GM10248 (cell line): ENCODE measurements around the gene NGF.

Experiments used
- CTCF ChIA-PET: fragments of 300-600 bp; sonication (Branson Sonifier 250); formaldehyde crosslinking; extraction: SDS; loops from one replicate; lab custom pipeline; 2021; ENCODE audit warnings: antibody characterized with exemption; lab: Yijun Ruan, JAX
- POLR2A ChIA-PET: fragments of 350-650 bp; sonication (Branson Sonifier 250); formaldehyde crosslinking; extraction: SDS; loops from one replicate; lab custom pipeline; 2020; ENCODE audit warnings: antibody characterized with exemption; lab: Yijun Ruan, JAX
- DNase-seq: peaks from one replicate; pipeline ENCODE4 v3.0.0; 2012; ENCODE audit errors: extremely low spot score
- TF ChIP-seq, protein P1 (sequence below): IDR thresholded peaks from 2 replicates; pipeline ENCODE4 v1.5.1; 2012; ENCODE audit warnings: mild to moderate bottlenecking, low read depth; ENCODE audit errors: extremely low read depth, missing control alignments, control extremely low read depth

NGF gene

DNA sequence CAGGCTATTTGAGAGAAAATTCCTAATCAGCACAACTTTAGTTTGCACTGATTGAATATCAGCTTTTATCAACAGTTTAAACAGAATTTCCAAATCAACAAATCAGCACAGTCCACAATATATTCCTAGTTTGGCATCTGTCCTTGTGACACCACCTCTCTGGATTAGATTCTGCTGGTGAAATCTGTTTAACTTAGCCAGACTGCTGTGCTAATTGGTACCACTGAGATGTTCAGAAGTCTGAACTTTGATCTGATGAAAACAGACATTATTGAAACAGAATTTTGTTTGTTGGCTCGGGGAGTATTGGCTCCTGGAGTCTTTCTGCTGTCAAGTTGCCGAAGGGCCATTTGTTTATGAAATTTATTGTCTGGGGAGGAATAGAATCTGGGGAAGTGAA is 17.0 kb upstream of the NGF start:
- CTCF ChIA-PET, result interaction anchor here (1.4 to 1.8 kb wide), 4 partner anchors 9 to 17 kb away, joined by 3 to 6 read pairs (median 4); no protein-coding TSS in a partner anchor
- no peak for DNase-seq
- TF ChIP-seq, protein P1, sequence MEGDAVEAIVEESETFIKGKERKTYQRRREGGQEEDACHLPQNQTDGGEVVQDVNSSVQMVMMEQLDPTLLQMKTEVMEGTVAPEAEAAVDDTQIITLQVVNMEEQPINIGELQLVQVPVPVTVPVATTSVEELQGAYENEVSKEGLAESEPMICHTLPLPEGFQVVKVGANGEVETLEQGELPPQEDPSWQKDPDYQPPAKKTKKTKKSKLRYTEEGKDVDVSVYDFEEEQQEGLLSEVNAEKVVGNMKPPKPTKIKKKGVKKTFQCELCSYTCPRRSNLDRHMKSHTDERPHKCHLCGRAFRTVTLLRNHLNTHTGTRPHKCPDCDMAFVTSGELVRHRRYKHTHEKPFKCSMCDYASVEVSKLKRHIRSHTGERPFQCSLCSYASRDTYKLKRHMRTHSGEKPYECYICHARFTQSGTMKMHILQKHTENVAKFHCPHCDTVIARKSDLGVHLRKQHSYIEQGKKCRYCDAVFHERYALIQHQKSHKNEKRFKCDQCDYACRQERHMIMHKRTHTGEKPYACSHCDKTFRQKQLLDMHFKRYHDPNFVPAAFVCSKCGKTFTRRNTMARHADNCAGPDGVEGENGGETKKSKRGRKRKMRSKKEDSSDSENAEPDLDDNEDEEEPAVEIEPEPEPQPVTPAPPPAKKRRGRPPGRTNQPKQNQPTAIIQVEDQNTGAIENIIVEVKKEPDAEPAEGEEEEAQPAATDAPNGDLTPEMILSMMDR, result no peak
- POLR2A ChIA-PET, result no interaction called here

DNA sequence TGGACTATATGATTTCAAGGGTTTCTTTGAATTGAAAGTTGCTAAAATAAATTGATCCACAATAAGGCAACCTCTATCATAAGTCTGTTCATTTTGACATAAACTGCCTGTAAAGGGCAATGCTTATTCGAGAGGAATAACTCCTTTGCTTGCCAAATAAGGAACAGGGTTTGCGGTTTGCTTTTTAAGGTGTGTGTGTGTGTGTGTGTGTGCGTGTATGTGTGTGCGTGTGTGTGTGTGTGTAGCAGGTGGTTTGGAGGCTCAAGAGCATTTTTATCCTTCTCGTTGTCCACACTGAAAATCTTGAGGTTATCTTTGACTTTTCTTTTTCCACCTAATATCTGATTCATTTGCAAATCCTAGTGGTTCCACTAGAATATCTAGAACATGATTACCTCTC is 13.1 kb upstream of the NGF start:
- CTCF ChIA-PET, result no interaction called here
- no peak for DNase-seq
- POLR2A ChIA-PET, result no interaction called here
- TF ChIP-seq, protein P1, result no peak

DNA sequence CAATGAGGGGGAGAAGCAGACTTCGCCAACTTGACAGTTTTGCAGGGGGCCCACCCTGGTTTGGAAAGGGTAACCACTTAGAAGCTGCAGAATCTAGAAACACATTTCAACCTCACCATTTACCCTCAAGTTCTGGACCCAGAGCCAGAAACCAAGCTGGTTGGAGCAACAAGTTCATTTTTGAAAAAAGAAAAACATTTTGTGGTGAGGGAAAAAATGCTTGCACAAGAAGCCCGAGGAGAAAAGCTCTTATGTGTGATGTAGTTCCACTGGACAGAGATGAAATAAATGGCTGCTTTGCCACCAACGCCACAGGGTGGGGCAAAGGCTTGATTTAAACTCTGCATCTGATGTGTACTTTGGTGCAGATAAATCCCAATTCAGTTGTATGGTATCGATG is 10.6 kb upstream of the NGF start:
- ChIA-PET POLR2A (no interaction called here), CTCF (interaction anchor here (1.3 to 2.2 kb wide), 2 partner anchors 10 to 18 kb away, joined by 3 to 7 read pairs; partner anchors contain the start of gene NGF)
- DNase-seq, result no peak
- TF ChIP-seq, protein P1, result no peak

DNA sequence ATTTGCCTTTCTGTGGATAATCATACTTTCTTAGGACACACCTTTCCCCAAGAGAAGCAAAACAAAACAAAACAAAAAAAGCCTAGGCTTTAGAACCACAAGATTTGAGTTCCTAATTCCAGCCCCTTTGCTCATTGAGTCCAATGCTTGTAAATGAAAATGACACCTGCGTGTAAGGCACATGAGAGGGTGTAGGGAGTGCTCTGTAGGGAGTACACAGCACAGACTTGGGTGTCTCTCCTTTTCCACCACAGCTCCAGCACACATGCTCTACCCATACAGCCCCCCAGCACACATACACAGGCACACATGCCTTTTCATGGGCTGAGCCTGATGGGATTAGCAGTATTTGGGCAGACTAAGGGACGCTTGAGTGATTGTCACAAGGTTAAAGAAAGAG is 9.2 kb upstream of the NGF start:
- POLR2A ChIA-PET, result no interaction called here
- CTCF ChIA-PET, result interaction anchor here (0.9 to 1.7 kb wide), 2 partner anchors 21 to 27 kb away, joined by 3 to 5 read pairs; no protein-coding TSS in a partner anchor
- no peak for DNase-seq
- TF ChIP-seq, protein P1, result no peak

DNA sequence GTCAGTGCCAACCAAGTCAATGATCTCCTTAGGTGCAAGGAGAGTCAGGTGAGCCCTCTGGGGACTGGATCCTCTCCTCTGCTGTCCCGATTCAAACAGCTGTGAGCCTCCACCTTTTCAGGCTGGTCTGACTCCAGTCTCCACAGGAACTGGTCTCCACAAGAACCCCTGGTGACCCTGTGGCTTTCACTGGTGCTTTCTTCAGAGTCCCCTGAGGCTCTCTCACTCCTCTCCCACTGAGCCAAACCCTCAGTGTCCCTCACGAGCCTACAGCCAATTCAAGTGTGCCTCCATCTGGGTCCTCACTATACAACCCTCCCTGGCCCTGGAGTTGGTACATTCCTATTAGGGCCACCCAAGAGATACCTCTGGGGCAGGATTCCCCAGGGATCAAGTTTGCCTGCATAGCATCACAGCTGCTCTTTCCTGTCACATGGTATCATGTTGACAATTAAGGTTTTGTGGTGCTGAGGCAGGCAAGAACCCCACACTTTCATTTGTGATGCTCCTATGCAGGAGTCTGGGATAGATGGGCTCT is 5.2 kb upstream of the NGF start:
- CTCF ChIA-PET, result interaction anchor here (0.9 kb wide), 1 partner anchor 205 kb away, joined by 3 read pairs; no protein-coding TSS in a partner anchor
- DNase-seq, result no peak
- POLR2A ChIA-PET, result no interaction called here
- TF ChIP-seq, protein P1, result no peak

DNA sequence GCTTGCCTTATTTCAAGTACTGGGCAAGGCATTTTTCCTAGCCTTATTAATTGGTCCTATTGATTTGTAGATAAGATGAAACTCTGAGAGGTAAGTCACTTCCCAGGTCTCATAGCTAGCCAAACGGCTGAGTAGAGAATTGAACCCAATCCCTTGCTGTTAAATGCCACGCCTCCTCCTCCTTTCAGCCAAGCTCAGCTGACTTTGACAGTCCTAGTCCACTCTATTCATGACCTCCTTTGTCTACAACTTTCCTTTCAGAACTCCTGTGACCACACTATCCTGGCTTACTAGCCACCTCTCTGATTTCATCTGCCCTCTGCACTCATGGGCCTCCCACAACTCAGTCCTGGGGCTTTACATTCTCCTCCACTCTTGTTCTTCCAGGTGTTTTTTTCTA is 3.9 kb upstream of the NGF start:
- TF ChIP-seq, protein P1, result no peak
- CTCF ChIA-PET, result no interaction called here
- DNase-seq, result no peak
- POLR2A ChIA-PET, result no interaction called here
